ACHN (cell line): ENCODE measurements around the gene TNIP2.
A peak's percentile ranks its signal among the peaks of the same experiment; 100 is the strongest.

ENCODE experiments used
- DNase-seq: peaks from one replicate; pipeline ENCODE4 v3.0.0-alpha.2; 2015
- in situ Hi-C: cut with HindIII; loops from 2 replicates; pipeline ENCODE4 v1.10.0; 2017; ENCODE audit warnings: low sequenced_read_pairs, low pct_ligation_motif_present, low pct_unique_long_range_greater_than_20kb

Gene TNIP2

GRCh38 chr4:2755821-2756690 is at the start of gene TNIP2:
TNIP2 (minus strand) TSS chr4:2756336; CDS start chr4:2756289, 47 bp downstream.
- DNase-seq = peak; percentile 69
- in situ Hi-C loops = no loop called here

- in situ Hi-C loops = no loop called here
- DNase-seq = no peak
Measured at GRCh38 chr4:2804973-2805501, 48.9 kb upstream of the TNIP2 start.

GRCh38 chr4:2804449-2804972 is 48.4 kb upstream of the TNIP2 start:
- DNase-seq = no peak
- in situ Hi-C loops = no loop called here

GRCh38 chr4:2803624-2804448 is 47.7 kb upstream of the TNIP2 start:
- DNase-seq = no peak
- in situ Hi-C loops = no loop called here

GRCh38 chr4:2802618-2803531 is 46.7 kb upstream of the TNIP2 start:
- in situ Hi-C loops = no loop called here

GRCh38 chr4:2800691-2801596 is 44.8 kb upstream of the TNIP2 start:
- in situ Hi-C loops = no loop called here
- DNase-seq = no peak

More at GRCh38 chr4:2802618-2803531, 46.7 kb upstream of the TNIP2 start:
- no peak for DNase-seq

- no peak for DNase-seq
- in situ Hi-C loops = no loop called here
Measured at GRCh38 chr4:2799971-2800690, 44.0 kb upstream of the TNIP2 start.

GRCh38 chr4:2799224-2799911 is 43.2 kb upstream of the TNIP2 start:
- DNase-seq = no peak
- in situ Hi-C loops = no loop called here

GRCh38 chr4:2798399-2799223 is 42.5 kb upstream of the TNIP2 start:
- DNase-seq = no peak

GRCh38 chr4:2797545-2798305 is 41.6 kb upstream of the TNIP2 start:
- DNase-seq = no peak
- in situ Hi-C loops = no loop called here

More at GRCh38 chr4:2798399-2799223, 42.5 kb upstream of the TNIP2 start:
- in situ Hi-C loops = no loop called here

- in situ Hi-C loops = no loop called here
- DNase-seq = no peak
Measured at GRCh38 chr4:2796849-2797544, 40.9 kb upstream of the TNIP2 start.

- peak; percentile 85 for DNase-seq
Measured at GRCh38 chr4:2795893-2796848, 40.0 kb upstream of the TNIP2 start.

GRCh38 chr4:2795300-2795892 is 39.3 kb upstream of the TNIP2 start:
- in situ Hi-C loops = no loop called here
- no peak for DNase-seq

More at GRCh38 chr4:2795893-2796848, 40.0 kb upstream of the TNIP2 start:
- in situ Hi-C loops = no loop called here
